SKM-1 treated with dmso at 0.1 percent for 144 hours (cell line): ENCODE results near the gene MATN1.

Experiments
- DNase-seq: peaks from one replicate; lab custom pipeline; 2025; ENCODE audit not compliant: unreplicated experiment; lab: John Stamatoyannopoulos, UW

Gene MATN1

GRCh38 chr1:30745156-30745833 lies 21.9 kb upstream of the MATN1 start:
- DNase-seq: no peak

GRCh38 chr1:30744060-30744756 lies 20.8 kb upstream of the MATN1 start:
- DNase-seq: no peak

GRCh38 chr1:30743584-30744059 lies 20.2 kb upstream of the MATN1 start:
- peak; percentile 21 for DNase-seq

GRCh38 chr1:30742963-30743559 lies 19.7 kb upstream of the MATN1 start:
- DNase-seq: no peak

GRCh38 chr1:30742300-30742962 lies 19.0 kb upstream of the MATN1 start:
- no peak for DNase-seq

- no peak for DNase-seq
These were observed 18.0 kb upstream of the MATN1 start for GRCh38 chr1:30741239-30741894.

GRCh38 chr1:30740251-30741238 lies 17.2 kb upstream of the MATN1 start:
- no peak for DNase-seq

- no peak for DNase-seq
These were observed 16.2 kb upstream of the MATN1 start for GRCh38 chr1:30739601-30740000.

- no peak for DNase-seq
These were observed 15.6 kb upstream of the MATN1 start for GRCh38 chr1:30738715-30739559.

- DNase-seq: no peak
These were observed 14.8 kb upstream of the MATN1 start for GRCh38 chr1:30738040-30738714.

- DNase-seq: no peak
These were observed 14.1 kb upstream of the MATN1 start for GRCh38 chr1:30737357-30738039.

GRCh38 chr1:30735668-30736498 lies 12.5 kb upstream of the MATN1 start:
- no peak for DNase-seq

GRCh38 chr1:30735124-30735523 lies 11.7 kb upstream of the MATN1 start:
- DNase-seq: no peak

- DNase-seq: no peak
These were observed 11.2 kb upstream of the MATN1 start for GRCh38 chr1:30734580-30734979.

GRCh38 chr1:30734106-30734505 lies 10.7 kb upstream of the MATN1 start:
- DNase-seq: no peak

GRCh38 chr1:30733493-30733892 lies 10.1 kb upstream of the MATN1 start:
- DNase-seq: no peak
